GM20431 (cell line): Measurements from ENCODE around the gene KRTAP2-3.
"Not testable (repeated sequence)": the region's sequence is repeated elsewhere in the genome, so short reads cannot be mapped to it uniquely, and the experiment has no call there.

Source experiments
- in situ Hi-C: fragments of 300-500 bp; cut with MseI, MboI; formaldehyde crosslinking; loops from one replicate; pipeline ENCODE4 v1.15.0; 2020; ENCODE audit warnings: low sequenced_read_pairs; ENCODE audit not compliant: unreplicated experiment

KRTAP2-3 gene

GRCh38 chr17:41040783-41041571 is 18.9 kb downstream of the KRTAP2-3 start, which contains the start of gene KRTAP1-1:
Gene KRTAP1-1 (minus strand): TSS chr17:41041450. CDS start chr17:41041397, 53 bp downstream.
- in situ Hi-C loops, result not testable (repeated sequence)

GRCh38 chr17:41037853-41038350 is 22.0 kb downstream of the KRTAP2-3 start:
- in situ Hi-C loops, result no loop called here

- in situ Hi-C loops, result not testable (repeated sequence)
These were observed 25.5 kb downstream of the KRTAP2-3 start, which contains the start of gene KRTAP1-3 for GRCh38 chr17:41034346-41034935. Gene KRTAP1-3 (minus strand): TSS chr17:41034874. CDS start chr17:41034821, 53 bp downstream.

GRCh38 chr17:41029633-41030245 is 30.2 kb downstream of the KRTAP2-3 start, which contains the start of gene KRTAP1-4:
Gene KRTAP1-4 (minus strand): TSS chr17:41030195. CDS start chr17:41030078, 117 bp downstream.
- in situ Hi-C loops, result no loop called here

GRCh38 chr17:41026715-41027471 is 33.0 kb downstream of the KRTAP2-3 start, which contains the start of gene KRTAP1-5:
Gene KRTAP1-5 (minus strand): TSS chr17:41027208. CDS start chr17:41027155, 53 bp downstream.
- in situ Hi-C loops, result no loop called here

GRCh38 chr17:41024697-41025096 is 35.2 kb downstream of the KRTAP2-3 start:
- in situ Hi-C loops, result no loop called here

- in situ Hi-C loops, result no loop called here
These were observed 39.6 kb downstream of the KRTAP2-3 start for GRCh38 chr17:41020336-41020735.

GRCh38 chr17:41019415-41019814 is 40.5 kb downstream of the KRTAP2-3 start:
- in situ Hi-C loops, result no loop called here

GRCh38 chr17:41018541-41018940 is 41.4 kb downstream of the KRTAP2-3 start:
- in situ Hi-C loops, result no loop called here

GRCh38 chr17:41016578-41017215 is 43.2 kb downstream of the KRTAP2-3 start:
- in situ Hi-C loops, result no loop called here

GRCh38 chr17:41015454-41015853 is 44.5 kb downstream of the KRTAP2-3 start:
- in situ Hi-C loops, result no loop called here

GRCh38 chr17:41013606-41014005 is 46.3 kb downstream of the KRTAP2-3 start:
- in situ Hi-C loops, result no loop called here

- in situ Hi-C loops, result no loop called here
These were observed 46.7 kb downstream of the KRTAP2-3 start for GRCh38 chr17:41013181-41013580.

- in situ Hi-C loops, result no loop called here
These were observed 47.4 kb downstream of the KRTAP2-3 start for GRCh38 chr17:41012326-41013120.

GRCh38 chr17:41010441-41010840 is 49.5 kb downstream of the KRTAP2-3 start:
- in situ Hi-C loops, result no loop called here

GRCh38 chr17:41009936-41010335 is 50.0 kb downstream of the KRTAP2-3 start:
- in situ Hi-C loops, result no loop called here

GRCh38 chr17:41009301-41009760 is 50.6 kb downstream of the KRTAP2-3 start:
- in situ Hi-C loops, result no loop called here
